Nephron (organoid): ENCODE results near the gene LIN28A.

Experiments used
- H3K27ac Mint-ChIP-seq, 3 experiments: 2 replicates each; pipeline ENCODE4 v1.8.0; 2020; ENCODE audit warnings: mixed read lengths in 3 of 3, mild to moderate bottlenecking in 2 of 3, moderate library complexity in 1 of 3
- H3K27me3 Mint-ChIP-seq: 2 replicates; pipeline ENCODE4 v1.8.0; 2021; ENCODE audit warnings: low read depth, mild to moderate bottlenecking, moderate library complexity, mixed read lengths
- H3K36me3 Mint-ChIP-seq: 2 replicates; pipeline ENCODE4 v1.8.0; 2020; ENCODE audit warnings: low read depth, mixed read lengths
- H3K4me1 Mint-ChIP-seq: 2 replicates; pipeline ENCODE4 v1.8.0; 2020; ENCODE audit warnings: mixed read lengths
- H3K4me3 Mint-ChIP-seq, 3 experiments: 2 replicates each; pipeline ENCODE4 v1.8.0; 2020; ENCODE audit warnings: mild to moderate bottlenecking in 3 of 3, mixed read lengths in 3 of 3, moderate library complexity in 2 of 3
- H3K9me3 Mint-ChIP-seq: 2 replicates; pipeline ENCODE4 v1.8.0; 2020; ENCODE audit warnings: mixed read lengths
- TF ChIP-seq, protein P1 (sequence below), 3 experiments: fragments of 200-600 bp; sonication (generic); IDR thresholded peaks; one replicate each; pipeline ENCODE4 v1.5.0; 2021; ENCODE audit warnings: antibody characterized with exemption in 3 of 3; ENCODE audit not compliant: unreplicated experiment in 3 of 3

LIN28A gene

DNA sequence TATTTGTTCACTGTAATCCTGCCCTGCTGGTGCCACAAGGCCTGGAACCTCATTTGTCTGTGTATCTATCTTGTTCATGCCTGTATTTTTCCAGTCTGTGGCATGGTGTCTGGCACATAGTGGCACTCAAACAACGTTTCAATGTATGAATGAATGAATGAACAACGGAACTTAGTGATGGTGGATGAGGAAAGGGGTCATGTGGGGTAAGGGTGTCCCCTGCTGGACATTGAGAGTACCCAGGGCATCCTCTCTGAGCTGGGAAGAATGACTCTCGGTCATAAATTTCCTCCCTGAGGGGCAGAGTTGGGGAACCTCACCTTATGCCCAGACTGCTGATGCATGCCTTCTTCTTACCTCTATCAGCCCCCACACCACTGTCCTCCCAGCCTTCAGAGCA, 19.2 kb upstream of the LIN28A start:
- Mint-ChIP-seq H3K4me3 (no peak overlapping the region), H3K36me3 (no peaks in the 10 kb centered on the region), H3K9me3 (no peaks in the 10 kb centered on the region), H3K27ac (no peak overlapping the region), H3K27me3 (peaks cover 13% of the 10 kb centered on the region), H3K4me1 (no peaks in the 10 kb centered on the region)
- TF ChIP-seq, protein P1, sequence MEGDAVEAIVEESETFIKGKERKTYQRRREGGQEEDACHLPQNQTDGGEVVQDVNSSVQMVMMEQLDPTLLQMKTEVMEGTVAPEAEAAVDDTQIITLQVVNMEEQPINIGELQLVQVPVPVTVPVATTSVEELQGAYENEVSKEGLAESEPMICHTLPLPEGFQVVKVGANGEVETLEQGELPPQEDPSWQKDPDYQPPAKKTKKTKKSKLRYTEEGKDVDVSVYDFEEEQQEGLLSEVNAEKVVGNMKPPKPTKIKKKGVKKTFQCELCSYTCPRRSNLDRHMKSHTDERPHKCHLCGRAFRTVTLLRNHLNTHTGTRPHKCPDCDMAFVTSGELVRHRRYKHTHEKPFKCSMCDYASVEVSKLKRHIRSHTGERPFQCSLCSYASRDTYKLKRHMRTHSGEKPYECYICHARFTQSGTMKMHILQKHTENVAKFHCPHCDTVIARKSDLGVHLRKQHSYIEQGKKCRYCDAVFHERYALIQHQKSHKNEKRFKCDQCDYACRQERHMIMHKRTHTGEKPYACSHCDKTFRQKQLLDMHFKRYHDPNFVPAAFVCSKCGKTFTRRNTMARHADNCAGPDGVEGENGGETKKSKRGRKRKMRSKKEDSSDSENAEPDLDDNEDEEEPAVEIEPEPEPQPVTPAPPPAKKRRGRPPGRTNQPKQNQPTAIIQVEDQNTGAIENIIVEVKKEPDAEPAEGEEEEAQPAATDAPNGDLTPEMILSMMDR (IDR thresholded peaks at IDR 0.05; ENCODE audit: unreplicated experiment in 3 of 3) = peak in 1 of 3 experiments; percentile 17

DNA sequence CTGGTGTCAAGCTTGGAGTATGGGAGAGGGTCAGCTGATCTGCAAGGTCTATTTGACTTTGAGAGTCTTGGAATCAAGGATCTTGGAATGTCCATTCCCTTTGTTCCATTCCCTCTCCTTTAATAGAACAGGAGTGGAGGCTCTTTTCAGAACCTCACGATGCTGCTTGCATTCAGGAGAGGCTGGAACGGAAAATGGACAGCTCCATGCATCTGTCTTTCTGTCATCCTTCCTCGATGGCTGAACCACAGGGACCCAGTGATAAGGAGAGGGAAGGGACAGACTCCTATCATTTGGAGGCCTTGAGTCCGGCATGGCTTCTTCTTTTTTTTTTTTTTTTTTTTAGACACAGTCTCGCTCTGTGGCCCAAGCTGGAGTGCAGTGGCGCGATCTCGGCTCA, 14.9 kb upstream of the LIN28A start:
- no peaks in the 10 kb centered on the region for H3K36me3 Mint-ChIP-seq
- H3K27me3 Mint-ChIP-seq = peaks cover 11% of the 10 kb centered on the region
- no peak overlapping the region for H3K4me3 Mint-ChIP-seq
- no peak overlapping the region for H3K27ac Mint-ChIP-seq
- H3K9me3 Mint-ChIP-seq = no peaks in the 10 kb centered on the region
- TF ChIP-seq, protein P1 (IDR thresholded peaks at IDR 0.05; ENCODE audit: unreplicated experiment in 3 of 3) = no peak
- no peaks in the 10 kb centered on the region for H3K4me1 Mint-ChIP-seq

DNA sequence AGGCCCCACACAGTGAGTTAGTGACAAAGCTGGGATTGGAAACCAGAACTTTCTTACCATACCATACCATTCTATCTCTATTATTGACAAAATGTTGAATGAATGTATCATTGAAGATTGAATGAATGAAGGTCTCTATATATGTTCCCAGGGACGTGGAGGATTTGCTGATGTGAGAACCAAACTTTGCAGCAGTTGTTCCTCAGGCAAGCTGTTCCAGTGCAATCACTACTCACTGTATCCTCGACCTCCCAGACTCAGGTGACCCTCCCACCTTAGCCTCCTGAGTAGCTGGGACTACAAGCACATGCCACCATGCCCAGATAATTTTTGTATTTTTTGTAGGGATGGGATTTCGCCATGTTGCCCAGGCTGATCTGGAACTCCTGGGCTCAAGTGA, 11.6 kb upstream of the LIN28A start:
- Mint-ChIP-seq H3K27ac (no peak overlapping the region), H3K9me3 (no peaks in the 10 kb centered on the region), H3K36me3 (no peaks in the 10 kb centered on the region), H3K4me1 (no peaks in the 10 kb centered on the region), H3K4me3 (no peak overlapping the region), H3K27me3 (peaks cover 22% of the 10 kb centered on the region)
- TF ChIP-seq, protein P1 (IDR thresholded peaks at IDR 0.05; ENCODE audit: unreplicated experiment in 3 of 3) = no peak

DNA sequence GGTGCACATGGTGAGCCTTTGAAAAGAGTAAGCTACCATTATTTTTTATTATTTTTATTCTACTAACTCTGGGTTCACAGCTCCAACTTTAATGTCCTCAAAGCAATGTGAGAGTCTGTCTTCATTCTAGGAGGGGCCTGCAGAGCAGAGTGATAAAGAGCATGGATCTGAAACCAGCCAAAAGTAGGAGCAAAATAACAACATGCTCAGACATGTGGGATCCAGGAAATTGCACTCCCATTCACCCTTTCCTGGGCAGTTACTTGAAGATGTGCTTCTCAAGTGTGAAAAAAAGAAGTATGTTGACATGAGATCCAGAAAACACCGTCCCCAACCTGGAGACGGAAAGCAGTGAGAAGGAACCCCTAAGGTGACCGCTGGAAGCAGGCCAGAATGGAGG, 8.7 kb upstream of the LIN28A start:
- H3K36me3 Mint-ChIP-seq = no peaks in the 10 kb centered on the region
- H3K9me3 Mint-ChIP-seq = no peaks in the 10 kb centered on the region
- H3K27ac Mint-ChIP-seq = no peak overlapping the region
- TF ChIP-seq, protein P1 (IDR thresholded peaks at IDR 0.05; ENCODE audit: unreplicated experiment in 3 of 3) = no peak
- H3K4me1 Mint-ChIP-seq = no peaks in the 10 kb centered on the region
- H3K27me3 Mint-ChIP-seq = peaks cover 31% of the 10 kb centered on the region
- no peak overlapping the region for H3K4me3 Mint-ChIP-seq

DNA sequence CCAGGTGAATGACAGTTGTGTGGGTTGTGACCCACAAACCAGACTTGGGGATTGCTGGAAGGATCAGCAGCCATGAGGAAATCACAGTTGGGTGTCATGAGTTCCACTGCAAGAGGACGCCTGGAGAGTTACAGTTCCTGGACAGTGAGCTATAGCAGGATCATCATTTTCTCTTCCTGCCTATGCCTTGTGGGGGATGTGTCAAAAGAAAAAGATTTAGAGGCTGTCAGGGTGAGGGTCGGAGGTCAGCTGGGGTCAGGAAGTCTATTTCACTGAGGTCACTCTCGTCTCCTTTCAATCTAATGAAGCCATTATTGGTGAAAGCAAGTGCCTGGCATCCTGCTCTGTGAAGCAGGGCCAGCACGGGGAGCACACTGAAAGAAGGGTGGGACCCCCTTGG, 7.0 kb upstream of the LIN28A start:
- no peaks in the 10 kb centered on the region for H3K36me3 Mint-ChIP-seq
- no peak overlapping the region for H3K27ac Mint-ChIP-seq
- H3K4me1 Mint-ChIP-seq = peaks cover 3% of the 10 kb centered on the region
- peaks cover 36% of the 10 kb centered on the region for H3K27me3 Mint-ChIP-seq
- no peak overlapping the region for H3K4me3 Mint-ChIP-seq
- no peaks in the 10 kb centered on the region for H3K9me3 Mint-ChIP-seq
- TF ChIP-seq, protein P1 (IDR thresholded peaks at IDR 0.05; ENCODE audit: unreplicated experiment in 3 of 3) = no peak

DNA sequence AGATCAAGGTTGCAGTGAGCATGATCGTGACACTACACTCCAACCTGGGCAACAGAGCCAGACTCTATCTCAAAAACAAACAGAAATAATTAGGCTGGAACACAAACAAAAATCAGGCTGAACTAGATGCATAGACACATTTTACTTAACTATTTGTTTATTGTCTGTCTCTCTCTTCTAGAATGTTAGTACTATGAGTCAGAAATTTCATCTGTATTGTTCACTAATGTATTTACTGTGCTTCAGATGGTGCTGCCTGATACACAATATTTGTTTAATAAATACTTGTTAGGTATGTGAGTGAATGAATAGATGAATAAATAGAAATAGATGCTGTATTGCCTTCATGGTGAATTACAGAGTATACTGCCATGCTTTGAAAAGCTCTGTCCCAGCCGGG, 6.0 kb upstream of the LIN28A start:
- H3K4me3 Mint-ChIP-seq = no peak overlapping the region
- peaks cover 6% of the 10 kb centered on the region for H3K4me1 Mint-ChIP-seq
- H3K27me3 Mint-ChIP-seq = peaks cover 46% of the 10 kb centered on the region
- H3K9me3 Mint-ChIP-seq = no peaks in the 10 kb centered on the region
- H3K27ac Mint-ChIP-seq = no peak overlapping the region
- TF ChIP-seq, protein P1 (IDR thresholded peaks at IDR 0.05; ENCODE audit: unreplicated experiment in 3 of 3) = no peak
- no peaks in the 10 kb centered on the region for H3K36me3 Mint-ChIP-seq
